ENCODE measurements around the gene SCT.

Gene SCT

DNA sequence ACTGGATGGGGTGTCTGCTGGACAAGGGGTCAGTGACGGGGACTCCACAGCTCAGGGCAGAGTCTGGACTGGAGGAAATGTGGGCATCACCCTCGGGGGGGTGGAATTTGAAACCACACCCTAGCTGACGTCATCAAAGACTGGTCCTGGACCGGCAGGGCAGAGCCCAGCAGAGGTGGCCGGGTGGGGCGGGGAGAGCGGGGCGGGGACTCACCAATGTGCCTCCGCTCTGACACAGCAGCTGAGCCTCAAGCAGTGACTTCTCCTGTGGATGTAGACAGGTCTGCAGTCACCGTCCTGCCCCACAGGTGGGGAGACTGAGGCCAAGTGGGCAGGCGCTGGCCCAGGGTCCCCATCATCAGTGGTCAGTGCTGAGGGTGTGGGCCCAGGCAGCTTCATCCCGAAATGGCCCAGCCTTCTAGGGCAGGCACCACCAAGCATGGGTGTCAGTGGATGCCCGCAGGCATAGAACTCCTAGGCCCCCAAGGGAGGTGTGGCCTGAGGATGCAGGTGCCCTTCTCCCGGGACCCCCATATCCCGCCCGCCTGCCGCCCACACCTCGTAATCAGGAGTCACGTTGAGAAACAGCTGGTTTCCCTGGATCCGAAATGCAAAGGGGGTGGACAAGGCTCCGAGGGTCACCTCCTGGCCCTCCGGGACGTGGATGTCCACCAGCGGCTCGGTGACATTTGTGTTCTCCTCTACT, 2.8 kb downstream of the SCT start:
- TF ChIP-seq PATZ1 (CRISPR knock-in tag; IDR thresholded peaks at IDR 0.05; ENCODE audit: borderline replicate concordance) = no peak
- no peak for TF ChIP-seq ARNTL (CRISPR knock-in tag; IDR thresholded peaks at IDR 0.05; ENCODE audit: borderline replicate concordance, low read depth)
- no peak for TF ChIP-seq ZC3H10 (CRISPR knock-in tag; IDR thresholded peaks at IDR 0.05)
- TF ChIP-seq BACH2 (CRISPR knock-in tag; IDR thresholded peaks at IDR 0.05; ENCODE audit: borderline replicate concordance) = no peak
- TF ChIP-seq ZNF565 (CRISPR knock-in tag; conservative IDR thresholded peaks at IDR 0.05; ENCODE audit: low read depth) = no peak
- TF ChIP-seq OSR1 (CRISPR knock-in tag; IDR thresholded peaks at IDR 0.05) = no peak
- no peak for TF ChIP-seq CSRNP3 (CRISPR knock-in tag; IDR thresholded peaks at IDR 0.05)
- no peak for TF ChIP-seq SNAI2 (CRISPR knock-in tag; IDR thresholded peaks at IDR 0.05)
- no peak for TF ChIP-seq RARB (CRISPR knock-in tag; IDR thresholded peaks at IDR 0.05)
- TF ChIP-seq, protein P1, sequence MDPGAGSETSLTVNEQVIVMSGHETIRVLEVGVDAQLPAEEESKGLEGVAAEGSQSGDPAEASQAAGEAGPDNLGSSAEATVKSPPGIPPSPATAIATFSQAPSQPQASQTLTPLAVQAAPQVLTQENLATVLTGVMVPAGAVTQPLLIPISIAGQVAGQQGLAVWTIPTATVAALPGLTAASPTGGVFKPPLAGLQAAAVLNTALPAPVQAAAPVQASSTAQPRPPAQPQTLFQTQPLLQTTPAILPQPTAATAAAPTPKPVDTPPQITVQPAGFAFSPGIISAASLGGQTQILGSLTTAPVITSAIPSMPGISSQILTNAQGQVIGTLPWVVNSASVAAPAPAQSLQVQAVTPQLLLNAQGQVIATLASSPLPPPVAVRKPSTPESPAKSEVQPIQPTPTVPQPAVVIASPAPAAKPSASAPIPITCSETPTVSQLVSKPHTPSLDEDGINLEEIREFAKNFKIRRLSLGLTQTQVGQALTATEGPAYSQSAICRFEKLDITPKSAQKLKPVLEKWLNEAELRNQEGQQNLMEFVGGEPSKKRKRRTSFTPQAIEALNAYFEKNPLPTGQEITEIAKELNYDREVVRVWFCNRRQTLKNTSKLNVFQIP (CRISPR knock-in tag; IDR thresholded peaks at IDR 0.05; ENCODE audit: borderline replicate concordance, low read depth) = no peak
- TF ChIP-seq PPARA (CRISPR knock-in tag; IDR thresholded peaks at IDR 0.05; ENCODE audit: borderline replicate concordance) = no peak
- TF ChIP-seq CSDC2 (CRISPR knock-in tag; IDR thresholded peaks at IDR 0.05) = no peak
- TF ChIP-seq GLIS3 (CRISPR knock-in tag; IDR thresholded peaks at IDR 0.05) = no peak
- TF ChIP-seq, protein P2, sequence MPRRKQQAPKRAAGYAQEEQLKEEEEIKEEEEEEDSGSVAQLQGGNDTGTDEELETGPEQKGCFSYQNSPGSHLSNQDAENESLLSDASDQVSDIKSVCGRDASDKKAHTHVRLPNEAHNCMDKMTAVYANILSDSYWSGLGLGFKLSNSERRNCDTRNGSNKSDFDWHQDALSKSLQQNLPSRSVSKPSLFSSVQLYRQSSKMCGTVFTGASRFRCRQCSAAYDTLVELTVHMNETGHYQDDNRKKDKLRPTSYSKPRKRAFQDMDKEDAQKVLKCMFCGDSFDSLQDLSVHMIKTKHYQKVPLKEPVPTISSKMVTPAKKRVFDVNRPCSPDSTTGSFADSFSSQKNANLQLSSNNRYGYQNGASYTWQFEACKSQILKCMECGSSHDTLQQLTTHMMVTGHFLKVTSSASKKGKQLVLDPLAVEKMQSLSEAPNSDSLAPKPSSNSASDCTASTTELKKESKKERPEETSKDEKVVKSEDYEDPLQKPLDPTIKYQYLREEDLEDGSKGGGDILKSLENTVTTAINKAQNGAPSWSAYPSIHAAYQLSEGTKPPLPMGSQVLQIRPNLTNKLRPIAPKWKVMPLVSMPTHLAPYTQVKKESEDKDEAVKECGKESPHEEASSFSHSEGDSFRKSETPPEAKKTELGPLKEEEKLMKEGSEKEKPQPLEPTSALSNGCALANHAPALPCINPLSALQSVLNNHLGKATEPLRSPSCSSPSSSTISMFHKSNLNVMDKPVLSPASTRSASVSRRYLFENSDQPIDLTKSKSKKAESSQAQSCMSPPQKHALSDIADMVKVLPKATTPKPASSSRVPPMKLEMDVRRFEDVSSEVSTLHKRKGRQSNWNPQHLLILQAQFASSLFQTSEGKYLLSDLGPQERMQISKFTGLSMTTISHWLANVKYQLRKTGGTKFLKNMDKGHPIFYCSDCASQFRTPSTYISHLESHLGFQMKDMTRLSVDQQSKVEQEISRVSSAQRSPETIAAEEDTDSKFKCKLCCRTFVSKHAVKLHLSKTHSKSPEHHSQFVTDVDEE (CRISPR knock-in tag; IDR thresholded peaks at IDR 0.05) = no peak
- no peak for TF ChIP-seq ZFP30 (CRISPR knock-in tag; IDR thresholded peaks at IDR 0.05)
- no peak for TF ChIP-seq ZNF8 (CRISPR knock-in tag; IDR thresholded peaks at IDR 0.05)
- ATAC-seq = no peak

GRCh38 chr11:623349-623869, 3.6 kb downstream of the SCT start:
- no peak for ATAC-seq
- TF ChIP-seq ARNTL (CRISPR knock-in tag; IDR thresholded peaks at IDR 0.05; ENCODE audit: borderline replicate concordance, low read depth) (no peak), GLIS3 (CRISPR knock-in tag; IDR thresholded peaks at IDR 0.05) (no peak), CREB5 (CRISPR knock-in tag; IDR thresholded peaks at IDR 0.05; ENCODE audit: low read depth) (no peak), ZFP3 (CRISPR knock-in tag; IDR thresholded peaks at IDR 0.05) (no peak), TOX (CRISPR knock-in tag; IDR thresholded peaks at IDR 0.05; ENCODE audit: borderline replicate concordance) (no peak)
- TF ChIP-seq, protein P2 (CRISPR knock-in tag; IDR thresholded peaks at IDR 0.05) = no peak

Measured in SK-N-SH treated with all-trans-retinoic acid at 6 μM for 48 hours (cell line).